ENCODE measurements around the gene CCDC106.

CCDC106 gene

DNA sequence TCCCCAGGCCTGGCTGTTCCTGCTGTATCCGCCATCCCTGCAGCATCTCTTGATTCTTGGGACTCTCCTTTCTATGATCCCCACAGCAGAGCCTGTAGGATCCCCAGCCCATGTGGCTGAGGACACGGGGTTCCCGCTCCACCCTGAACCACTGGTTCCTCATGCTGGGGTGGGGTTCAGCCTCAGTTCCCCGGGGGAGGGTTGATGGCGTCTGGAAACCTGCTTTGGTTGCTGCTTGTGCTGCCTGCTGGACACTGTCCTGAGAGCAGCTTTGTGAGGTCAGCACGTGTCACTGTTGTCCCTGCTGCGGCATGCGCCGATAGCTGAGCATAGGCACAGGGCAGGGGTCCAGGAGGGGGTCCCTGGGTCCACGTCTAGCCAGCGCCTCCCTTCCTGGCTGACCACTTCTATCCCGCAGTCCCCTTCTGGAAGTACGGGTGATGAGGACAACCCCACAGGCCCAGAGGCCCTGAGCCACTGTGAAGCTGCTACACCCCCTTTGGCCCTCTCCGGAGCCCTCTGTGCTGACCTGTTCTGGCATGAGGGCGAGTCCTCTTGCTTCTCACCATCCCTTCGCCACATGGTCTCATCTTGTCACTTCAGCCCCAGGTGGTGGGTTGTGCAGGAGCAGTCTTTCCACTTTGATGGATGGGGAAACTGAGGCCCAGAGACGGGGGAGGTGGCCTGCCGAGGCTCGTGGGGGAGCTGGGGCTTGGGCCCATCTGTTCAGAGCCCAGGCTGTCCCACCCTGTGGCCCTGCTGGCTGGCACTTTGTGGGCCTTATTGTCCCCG lies 32.5 kb downstream of the CCDC106 start:
- TF ChIP-seq, protein P1, sequence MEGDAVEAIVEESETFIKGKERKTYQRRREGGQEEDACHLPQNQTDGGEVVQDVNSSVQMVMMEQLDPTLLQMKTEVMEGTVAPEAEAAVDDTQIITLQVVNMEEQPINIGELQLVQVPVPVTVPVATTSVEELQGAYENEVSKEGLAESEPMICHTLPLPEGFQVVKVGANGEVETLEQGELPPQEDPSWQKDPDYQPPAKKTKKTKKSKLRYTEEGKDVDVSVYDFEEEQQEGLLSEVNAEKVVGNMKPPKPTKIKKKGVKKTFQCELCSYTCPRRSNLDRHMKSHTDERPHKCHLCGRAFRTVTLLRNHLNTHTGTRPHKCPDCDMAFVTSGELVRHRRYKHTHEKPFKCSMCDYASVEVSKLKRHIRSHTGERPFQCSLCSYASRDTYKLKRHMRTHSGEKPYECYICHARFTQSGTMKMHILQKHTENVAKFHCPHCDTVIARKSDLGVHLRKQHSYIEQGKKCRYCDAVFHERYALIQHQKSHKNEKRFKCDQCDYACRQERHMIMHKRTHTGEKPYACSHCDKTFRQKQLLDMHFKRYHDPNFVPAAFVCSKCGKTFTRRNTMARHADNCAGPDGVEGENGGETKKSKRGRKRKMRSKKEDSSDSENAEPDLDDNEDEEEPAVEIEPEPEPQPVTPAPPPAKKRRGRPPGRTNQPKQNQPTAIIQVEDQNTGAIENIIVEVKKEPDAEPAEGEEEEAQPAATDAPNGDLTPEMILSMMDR (conservative IDR thresholded peaks at IDR 0.05), result no peak
- H3K27ac ChIP-seq, result peak overlapping the region; percentile 11; the same call in 1 of the 2 replicates

DNA sequence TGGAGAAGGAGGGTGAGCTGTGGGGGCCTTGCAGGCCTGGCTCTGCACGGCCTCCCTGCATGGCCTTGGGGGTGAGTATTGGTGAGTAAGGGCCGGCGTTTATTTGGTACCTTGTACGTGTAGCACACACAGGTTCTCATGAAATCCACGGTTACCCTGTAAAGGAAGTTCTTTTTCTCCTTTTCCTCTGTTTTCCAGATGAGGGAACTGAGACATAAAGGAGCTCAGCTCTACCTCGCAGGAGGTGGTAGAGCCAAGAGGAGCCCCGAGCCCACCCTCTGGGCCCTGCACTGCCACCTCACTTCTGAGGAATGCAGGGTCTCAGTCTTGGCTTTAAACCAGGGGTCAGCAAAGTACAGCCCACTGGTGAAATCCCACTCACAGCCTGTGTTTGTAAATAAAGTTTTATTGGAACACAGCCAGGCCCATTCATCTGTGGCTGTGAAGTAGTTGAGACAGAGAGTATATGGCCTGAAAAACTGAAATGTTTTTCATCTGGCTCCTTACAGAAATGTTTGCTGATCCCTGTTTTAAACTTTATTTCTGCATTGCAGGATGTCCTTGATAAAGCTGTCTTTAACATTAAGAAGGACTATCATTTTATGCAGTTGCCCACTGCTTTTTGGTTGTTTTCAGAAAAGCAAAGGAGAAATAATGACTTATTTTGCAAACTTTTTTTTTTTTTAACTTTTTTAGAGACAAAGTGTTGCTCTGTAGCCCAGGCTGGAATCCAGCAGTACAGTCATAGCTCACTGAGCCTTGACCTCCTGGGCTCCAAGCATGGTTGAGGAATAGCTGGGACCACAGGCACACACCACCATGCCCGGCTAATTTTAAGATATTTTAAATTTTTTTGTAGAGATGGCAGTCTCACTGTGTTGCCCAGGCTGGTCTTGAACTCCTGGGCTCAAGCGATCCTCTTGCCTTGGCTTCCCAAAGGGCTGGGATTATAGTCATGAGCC lies 33.4 kb downstream of the CCDC106 start:
- peak overlapping the region; percentile 92 for H3K27ac ChIP-seq
- TF ChIP-seq, protein P1 (conservative IDR thresholded peaks at IDR 0.05), result no peak

DNA sequence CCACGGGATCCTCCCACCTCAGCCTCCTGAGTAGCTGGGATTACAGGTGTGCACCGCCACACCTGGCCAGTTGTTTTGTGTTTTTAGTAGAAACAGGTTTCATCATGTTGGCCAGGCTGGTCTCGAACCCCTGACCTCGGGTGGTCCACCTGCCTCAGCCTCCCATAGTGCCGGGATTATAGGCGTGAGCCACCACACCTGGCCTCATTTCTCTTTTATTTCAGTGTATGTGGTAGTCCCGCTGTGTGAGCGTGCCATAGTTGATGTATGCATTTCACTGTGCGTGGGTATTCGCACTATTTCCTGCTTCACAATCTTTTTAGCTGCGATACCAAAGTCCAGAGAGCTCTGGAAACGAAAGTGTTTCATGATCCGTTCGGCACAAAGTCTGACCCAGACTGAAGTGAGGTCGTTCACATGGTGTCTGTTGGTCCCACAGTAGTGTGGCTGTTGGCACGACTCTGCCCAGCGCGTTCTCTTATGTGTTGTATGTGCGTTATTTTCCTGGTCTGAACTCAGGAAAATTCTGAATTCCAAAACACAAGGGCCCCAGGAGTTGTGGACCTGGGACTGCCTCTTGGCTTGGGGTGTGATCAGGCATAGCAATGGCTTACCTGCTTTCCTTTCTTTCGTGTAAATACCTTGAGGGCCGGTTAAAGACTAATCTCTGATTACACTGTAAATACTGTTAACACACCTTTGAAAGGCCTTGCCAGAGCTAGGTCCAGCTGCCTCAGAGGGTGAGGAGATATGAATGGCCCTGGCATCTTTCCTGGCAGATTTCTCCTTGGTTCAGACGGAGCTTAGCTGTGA lies 35.6 kb downstream of the CCDC106 start:
- peak overlapping the region; percentile 92 for H3K27ac ChIP-seq
- TF ChIP-seq, protein P1 (conservative IDR thresholded peaks at IDR 0.05), result no peak

DNA sequence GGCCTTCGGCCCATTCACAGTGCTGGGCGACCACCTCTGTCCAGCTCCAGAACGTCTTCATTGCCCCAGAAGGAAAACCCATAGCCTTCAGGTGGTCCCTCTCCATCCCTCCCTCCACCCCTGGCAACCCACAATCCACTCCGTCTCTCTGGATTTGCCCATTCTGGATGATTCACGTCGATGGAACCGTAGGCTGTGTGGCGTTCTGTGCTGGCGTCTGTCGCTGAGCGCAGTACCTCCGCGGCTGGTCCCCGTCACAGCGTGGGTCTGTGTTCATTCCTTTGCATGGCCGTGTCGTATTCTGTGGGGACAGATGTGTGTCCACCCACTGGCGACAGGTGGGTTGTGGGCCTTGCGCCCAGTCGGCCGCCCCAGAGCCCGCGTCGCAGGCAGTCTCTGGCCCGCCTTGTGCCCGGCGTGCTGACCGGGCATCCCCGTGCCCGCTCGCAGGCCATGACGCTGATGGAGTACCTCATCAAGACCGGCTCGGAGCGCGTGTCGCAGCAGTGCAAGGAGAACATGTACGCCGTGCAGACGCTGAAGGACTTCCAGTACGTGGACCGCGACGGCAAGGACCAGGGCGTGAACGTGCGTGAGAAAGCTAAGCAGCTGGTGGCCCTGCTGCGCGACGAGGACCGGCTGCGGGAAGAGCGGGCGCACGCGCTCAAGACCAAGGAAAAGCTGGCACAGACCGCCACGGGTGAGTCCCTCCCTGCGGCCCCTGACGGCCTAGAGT lies 37.1 kb downstream of the CCDC106 start:
- TF ChIP-seq, protein P1 (conservative IDR thresholded peaks at IDR 0.05), result no peak
- peak overlapping the region; percentile 92 for H3K27ac ChIP-seq

DNA sequence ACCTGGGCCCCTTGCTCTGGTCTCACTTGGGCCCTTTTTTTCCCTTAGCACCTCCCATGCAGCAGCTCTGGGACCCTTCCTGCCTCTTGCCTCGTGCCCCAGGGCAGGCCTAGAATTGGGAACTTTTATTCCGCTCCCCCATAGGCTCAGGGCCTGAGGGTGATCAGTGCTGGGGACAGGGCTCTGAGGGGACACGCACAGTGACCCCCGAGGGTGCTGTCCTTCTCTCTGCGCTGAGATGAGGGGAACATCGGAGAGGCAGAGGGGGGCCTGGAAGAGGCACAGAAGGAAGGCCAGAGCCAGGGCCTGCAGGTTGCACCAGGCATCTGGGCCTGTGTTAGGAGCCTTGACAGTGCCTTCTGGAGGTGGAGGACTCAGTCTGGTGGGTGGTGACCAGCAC lies 37.8 kb downstream of the CCDC106 start:
- TF ChIP-seq, protein P1 (conservative IDR thresholded peaks at IDR 0.05), result no peak
- H3K27ac ChIP-seq, result peak overlapping the region; percentile 92

DNA sequence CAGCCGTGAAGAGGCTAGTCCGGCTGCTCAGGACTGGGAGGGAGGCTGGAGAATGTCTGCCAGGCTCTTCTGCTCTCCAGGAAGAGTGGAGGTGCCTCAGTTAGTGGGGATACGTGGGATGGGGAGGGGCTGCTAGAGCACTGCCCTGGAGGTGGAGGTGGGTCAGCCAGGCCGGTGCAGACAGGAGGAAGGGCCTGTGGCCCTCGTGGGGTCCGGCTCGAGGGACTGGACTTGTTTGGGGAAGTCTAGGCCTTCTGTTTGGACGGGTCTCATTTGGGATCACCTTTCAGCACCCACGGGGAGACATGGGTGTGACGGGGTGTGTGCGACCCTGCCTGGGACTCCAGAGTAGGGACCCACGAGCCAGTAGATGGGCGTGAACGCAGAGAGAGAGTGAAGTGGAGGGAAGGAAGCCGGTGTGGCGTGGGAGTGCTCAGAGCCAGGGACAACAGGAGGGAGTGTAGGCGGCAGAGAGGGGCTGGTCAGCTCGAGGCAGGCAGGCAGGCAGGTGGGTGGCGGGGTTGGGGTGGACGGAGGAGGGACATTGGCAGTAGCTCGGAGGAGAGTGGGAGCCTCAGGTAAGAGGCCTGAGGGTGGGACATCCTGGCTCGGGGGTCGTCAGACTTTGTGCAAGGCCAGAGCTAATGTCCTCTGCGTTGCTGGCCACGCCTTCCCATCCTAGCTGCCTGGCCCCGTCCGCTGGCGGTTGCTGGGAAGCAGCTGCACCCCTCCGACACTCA lies 38.5 kb downstream of the CCDC106 start:
- H3K27ac ChIP-seq, result peak overlapping the region; percentile 92; the same call in 1 of the 2 replicates
- TF ChIP-seq, protein P1 (conservative IDR thresholded peaks at IDR 0.05), result no peak
